Activated T-helper 17 cell treated with anti-CD3 and anti-CD28 coated beads, Interleukin-2, amount 50 U/mL, for 72 hours (primary cell): Measurements from ENCODE around the gene NAGA. TPM values are rescaled to one million over a fixed set of nuclear protein-coding genes. Genes with fewer than 3 reads are reported as not detected.

Source experiments
- ATAC-seq: fragments of 150-1000 bp; cut with Tn5 transposase; replicated peaks from 2 replicates; pipeline ENCODE4 v1.10.0; 2021; ENCODE audit warnings: mild to moderate bottlenecking, moderate library complexity
- H3K27ac Mint-ChIP-seq: one replicate; pipeline ENCODE4 v1.8.0; 2022; ENCODE audit warnings: mixed read lengths
- H3K27me3 Mint-ChIP-seq: one replicate; pipeline ENCODE4 v1.8.0; 2022; ENCODE audit warnings: mixed read lengths
- H3K36me3 Mint-ChIP-seq: one replicate; pipeline ENCODE4 v1.8.0; 2022; ENCODE audit warnings: low read depth, mild to moderate bottlenecking, mixed read lengths
- H3K4me1 Mint-ChIP-seq: one replicate; pipeline ENCODE4 v1.8.0; 2022; ENCODE audit warnings: mixed read lengths
- H3K4me3 Mint-ChIP-seq: one replicate; pipeline ENCODE4 v1.8.0; 2022; ENCODE audit warnings: mild to moderate bottlenecking, mixed read lengths
- H3K9me3 Mint-ChIP-seq: one replicate; pipeline ENCODE4 v1.8.0; 2022; ENCODE audit warnings: mixed read lengths
- total RNA-seq, 2 donors: library from RNA; stranded (reverse); gene quantifications; one replicate each; pipeline ENCODE4 v1.2.3, GENCODE V29; 2022

NAGA gene
- total RNA-seq, 2 donors from 2014 or later = 30.7 to 34.8 TPM

GRCh38 chr22:42068291-42068690, 2.3 kb downstream of the NAGA start:
- H3K27ac Mint-ChIP-seq = no peak overlapping the region
- ATAC-seq = no peak
- no peaks in the 10 kb centered on the region for H3K9me3 Mint-ChIP-seq
- peaks cover 40% of the 10 kb centered on the region for H3K36me3 Mint-ChIP-seq
- H3K4me1 Mint-ChIP-seq = peaks cover 9% of the 10 kb centered on the region
- no peak overlapping the region for H3K4me3 Mint-ChIP-seq
- H3K27me3 Mint-ChIP-seq = no peaks in the 10 kb centered on the region

- no peak for ATAC-seq
- Mint-ChIP-seq H3K27me3 (no peaks in the 10 kb centered on the region), H3K9me3 (no peaks in the 10 kb centered on the region), H3K4me1 (peaks cover 3% of the 10 kb centered on the region), H3K36me3 (peaks cover 46% of the 10 kb centered on the region), H3K27ac (no peak overlapping the region), H3K4me3 (no peak overlapping the region)
These were observed 2.9 kb downstream of the NAGA start for GRCh38 chr22:42067671-42068251.

GRCh38 chr22:42066937-42067336, 3.7 kb downstream of the NAGA start:
- ATAC-seq = no peak
- Mint-ChIP-seq H3K27me3 (no peaks in the 10 kb centered on the region), H3K4me1 (no peaks in the 10 kb centered on the region), H3K9me3 (no peaks in the 10 kb centered on the region), H3K36me3 (peaks cover 53% of the 10 kb centered on the region), H3K4me3 (no peak overlapping the region), H3K27ac (no peak overlapping the region)

GRCh38 chr22:42066126-42066761, 4.4 kb downstream of the NAGA start:
- H3K4me3 Mint-ChIP-seq = no peak overlapping the region
- no peak overlapping the region for H3K27ac Mint-ChIP-seq
- no peaks in the 10 kb centered on the region for H3K9me3 Mint-ChIP-seq
- H3K4me1 Mint-ChIP-seq = no peaks in the 10 kb centered on the region
- no peaks in the 10 kb centered on the region for H3K27me3 Mint-ChIP-seq
- peaks cover 60% of the 10 kb centered on the region for H3K36me3 Mint-ChIP-seq
- ATAC-seq = no peak

GRCh38 chr22:42065438-42066125, 5.0 kb downstream of the NAGA start:
- Mint-ChIP-seq H3K27me3 (no peaks in the 10 kb centered on the region), H3K27ac (peak overlapping the region; percentile 2), H3K9me3 (no peaks in the 10 kb centered on the region), H3K36me3 (peaks cover 67% of the 10 kb centered on the region), H3K4me3 (no peak overlapping the region), H3K4me1 (no peaks in the 10 kb centered on the region)
- no peak for ATAC-seq

GRCh38 chr22:42064629-42065028, 6.0 kb downstream of the NAGA start:
- no peaks in the 10 kb centered on the region for H3K4me1 Mint-ChIP-seq
- H3K27ac Mint-ChIP-seq = peak overlapping the region; percentile 2
- H3K36me3 Mint-ChIP-seq = peaks cover 76% of the 10 kb centered on the region
- no peaks in the 10 kb centered on the region for H3K27me3 Mint-ChIP-seq
- no peaks in the 10 kb centered on the region for H3K9me3 Mint-ChIP-seq
- no peak for ATAC-seq
- no peak overlapping the region for H3K4me3 Mint-ChIP-seq

- Mint-ChIP-seq H3K4me1 (no peaks in the 10 kb centered on the region), H3K4me3 (no peak overlapping the region), H3K9me3 (no peaks in the 10 kb centered on the region), H3K36me3 (peaks cover 87% of the 10 kb centered on the region), H3K27ac (no peak overlapping the region), H3K27me3 (no peaks in the 10 kb centered on the region)
- no peak for ATAC-seq
These were observed 8.0 kb downstream of the NAGA start for GRCh38 chr22:42062506-42063170.

- peaks cover 7% of the 10 kb centered on the region for H3K9me3 Mint-ChIP-seq
- no peak for ATAC-seq
These were observed 9.6 kb downstream of the NAGA start for GRCh38 chr22:42061041-42061440.

GRCh38 chr22:42060489-42060888, 10.1 kb downstream of the NAGA start:
- Mint-ChIP-seq H3K27ac (no peak overlapping the region), H3K4me1 (no peaks in the 10 kb centered on the region), H3K36me3 (peaks cover 74% of the 10 kb centered on the region), H3K9me3 (peaks cover 7% of the 10 kb centered on the region), H3K4me3 (no peak overlapping the region), H3K27me3 (no peaks in the 10 kb centered on the region)
- no peak for ATAC-seq

More at GRCh38 chr22:42061041-42061440, 9.6 kb downstream of the NAGA start:
- H3K4me1 Mint-ChIP-seq = no peaks in the 10 kb centered on the region
- no peak overlapping the region for H3K4me3 Mint-ChIP-seq
- no peak overlapping the region for H3K27ac Mint-ChIP-seq
- peaks cover 78% of the 10 kb centered on the region for H3K36me3 Mint-ChIP-seq
- no peaks in the 10 kb centered on the region for H3K27me3 Mint-ChIP-seq

GRCh38 chr22:42056757-42057511, 13.7 kb downstream of the NAGA start:
- Mint-ChIP-seq H3K36me3 (peaks cover 46% of the 10 kb centered on the region), H3K4me1 (no peaks in the 10 kb centered on the region), H3K9me3 (peaks cover 7% of the 10 kb centered on the region), H3K27ac (no peak overlapping the region), H3K4me3 (no peak overlapping the region), H3K27me3 (no peaks in the 10 kb centered on the region)
- ATAC-seq = no peak

GRCh38 chr22:42052765-42053164, 17.8 kb downstream of the NAGA start:
- ATAC-seq = no peak
- no peaks in the 10 kb centered on the region for H3K4me1 Mint-ChIP-seq
- H3K27ac Mint-ChIP-seq = no peak overlapping the region
- peaks cover 6% of the 10 kb centered on the region for H3K36me3 Mint-ChIP-seq
- no peaks in the 10 kb centered on the region for H3K27me3 Mint-ChIP-seq
- peaks cover 7% of the 10 kb centered on the region for H3K9me3 Mint-ChIP-seq
- no peak overlapping the region for H3K4me3 Mint-ChIP-seq

- Mint-ChIP-seq H3K9me3 (no peaks in the 10 kb centered on the region), H3K36me3 (no peaks in the 10 kb centered on the region), H3K27ac (no peak overlapping the region), H3K4me1 (no peaks in the 10 kb centered on the region), H3K27me3 (no peaks in the 10 kb centered on the region), H3K4me3 (no peak overlapping the region)
- no peak for ATAC-seq
These were observed 19.9 kb downstream of the NAGA start for GRCh38 chr22:42050641-42051180.

- H3K27me3 Mint-ChIP-seq = no peaks in the 10 kb centered on the region
- H3K4me1 Mint-ChIP-seq = no peaks in the 10 kb centered on the region
- no peak for ATAC-seq
- H3K27ac Mint-ChIP-seq = no peak overlapping the region
- H3K36me3 Mint-ChIP-seq = no peaks in the 10 kb centered on the region
- H3K4me3 Mint-ChIP-seq = no peak overlapping the region
- H3K9me3 Mint-ChIP-seq = peaks cover 4% of the 10 kb centered on the region
These were observed 28.8 kb downstream of the NAGA start for GRCh38 chr22:42041784-42042183.

- H3K4me3 Mint-ChIP-seq = no peak overlapping the region
- H3K36me3 Mint-ChIP-seq = no peaks in the 10 kb centered on the region
- ATAC-seq = no peak
- H3K9me3 Mint-ChIP-seq = peaks cover 4% of the 10 kb centered on the region
- no peaks in the 10 kb centered on the region for H3K27me3 Mint-ChIP-seq
- no peaks in the 10 kb centered on the region for H3K4me1 Mint-ChIP-seq
- H3K27ac Mint-ChIP-seq = no peak overlapping the region
These were observed 31.3 kb downstream of the NAGA start for GRCh38 chr22:42039271-42039670.
